Stomach (tissue), 9 donors: ENCODE measurements around the gene TPI1. TPM values are rescaled to one million over a fixed set of nuclear protein-coding genes. Genes with fewer than 3 reads are reported as not detected.
A peak's percentile ranks its signal among the peaks of the same experiment; 100 is the strongest.

Experiments
- DNase-seq, 2 donors: peaks; one replicate each; pipeline versions ENCODE4 v3.0.0 to v3.0.0-alpha.2; 2013 to 2019
- H3K27ac ChIP-seq, 5 donors: fragments of 200-600 bp in 4 of 5; sonication (generic) in 4 of 5; one replicate each; pipeline ENCODE4 v1.5.1; 2013 to 2019; ENCODE audit warnings: mild to moderate bottlenecking in 1 of 5, moderate library complexity in 1 of 5
- H3K27me3 ChIP-seq, 3 donors: fragments of 200-600 bp; sonication (generic); one replicate each; pipeline ENCODE4 v1.5.1; 2017 to 2019; ENCODE audit warnings: mixed run types in 1 of 3
- H3K36me3 ChIP-seq, 4 donors: fragments of 200-600 bp; sonication (generic); 1 replicate in 3 of 4; 2 replicates in 1 of 4; pipeline ENCODE4 v1.5.1; 2016 to 2019
- H3K4me1 ChIP-seq, 4 donors: fragments of 200-600 bp; sonication (generic); one replicate each; pipeline ENCODE4 v1.5.1; 2016 to 2019
- H3K4me3 ChIP-seq, 4 donors: fragments of 200-600 bp; sonication (generic) in 3 of 4; one replicate each; pipeline ENCODE4 v1.5.1; 2016 to 2019; ENCODE audit warnings: mild to moderate bottlenecking in 1 of 4
- H3K9me3 ChIP-seq, 4 donors: fragments of 200-600 bp; sonication (generic); one replicate each; pipeline ENCODE4 v1.5.1; 2016 to 2019
- EP300 ChIP-seq: sonication (generic); formaldehyde crosslinking; IDR thresholded peaks from one replicate; pipeline ENCODE4 v1.6.1; 2017; ENCODE audit warnings: antibody characterized with exemption
- POLR2A ChIP-seq, 4 donors: fragments of 450-650 bp; IDR thresholded peaks; one replicate each; pipeline ENCODE4 v1.6.1; 2016; ENCODE audit warnings: antibody characterized with exemption in 4 of 4, control low read depth in 2 of 4, mild to moderate bottlenecking in 1 of 4, moderate library complexity in 1 of 4
- POLR2AphosphoS5 ChIP-seq, 3 donors: sonication (generic); formaldehyde crosslinking; IDR thresholded peaks; one replicate each; pipeline ENCODE4 v1.6.1; 2016; ENCODE audit warnings: antibody characterized with exemption in 3 of 3
- WGBS, 5 donors: extraction: QIAGEN DNeasy Blood & Tissue Kit in 3 of 5; methylation state at CpG; one replicate each; pipeline versions ENCODE4 v1.1.5 to v1.1.7; 2013 to 2018; 5-methylcytosine and 5-hydroxymethylcytosine counted together
- intact Hi-C: fragments of 100-400 bp; cut with DNase I; formaldehyde crosslinking; loops from one replicate; pipeline ENCODE4 v1.15.1; 2023; ENCODE audit warnings: low total_unique reads
- polyA plus RNA-seq, 3 donors: library from polyadenylated mRNA; stranded (reverse); fragments of 200-250 nt; gene quantifications; one replicate each; pipeline ENCODE4 v1.2.3, GENCODE V29; 2013
- total RNA-seq, 5 donors: library from RNA; depleted of rRNA; stranded (reverse); fragments of >200 nt; gene quantifications; one replicate each; pipeline versions ENCODE4 v1.1.0 to v1.2.3, GENCODE V29; 2014 to 2016
- TF ChIP-seq, protein P1 (sequence below), 7 experiments: fragments of 450-650 bp in 4 of 7; fragments of 200-600 bp in 3 of 7; sonication (generic) in 3 of 7; IDR thresholded peaks; one replicate each; pipeline ENCODE4 v1.5.1; 2016 to 2019; ENCODE audit warnings: antibody characterized with exemption in 7 of 7, control low read depth in 2 of 7, mild to moderate bottlenecking in 1 of 7
- donor health status: healthy with polysubstance abuse.
- donor health status: Bipolar disorder and iron deficiency.
- donor health status: healthy.

Gene TPI1
- total and polyA plus RNA-seq, 8 donors: 131 to 526 (median 336) TPM

DNA sequence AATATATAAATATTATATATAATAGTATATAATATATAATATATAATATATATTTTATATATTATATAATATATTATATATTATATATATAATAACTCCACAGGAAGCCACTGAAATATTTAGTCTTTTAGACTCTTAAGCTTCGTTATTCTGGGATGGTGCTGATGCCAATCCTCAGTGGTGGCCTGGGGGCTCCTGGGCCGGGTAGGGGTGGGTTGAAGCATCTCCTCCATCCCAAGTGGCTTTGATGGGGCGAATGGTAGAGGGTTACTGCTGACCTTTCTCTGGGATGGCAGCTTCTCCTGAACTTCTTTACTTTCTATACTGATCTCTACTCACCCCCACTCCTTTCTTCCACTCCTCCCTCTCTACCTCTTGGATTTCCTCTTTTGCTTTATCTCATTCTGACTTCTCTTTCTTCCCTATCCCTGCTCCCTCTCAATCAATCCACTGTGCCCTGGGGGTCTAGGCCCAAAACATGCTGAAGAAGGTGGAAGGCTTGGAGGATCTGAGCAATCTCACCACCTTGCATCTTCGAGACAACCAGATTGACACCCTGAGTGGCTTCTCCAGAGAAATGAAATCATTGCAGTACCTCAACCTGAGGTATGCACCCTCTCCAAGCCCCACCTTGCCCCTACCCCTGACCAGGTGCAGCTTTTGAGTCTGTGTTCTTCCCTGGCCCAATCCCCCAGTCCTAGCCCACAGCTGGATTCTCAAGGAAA, 42.3 kb downstream of the TPI1 start:
- Histone ChIP-seq H3K4me3 (no peak overlapping the region), H3K4me1 (peaks cover 12 to 22% (median 19%) of the 10 kb centered on the region in 4 donors), H3K9me3 (no peaks in the 10 kb centered on the region), H3K27ac (no peak overlapping the region), H3K27me3 (peaks cover 0 to 20% (median 11%) of the 10 kb centered on the region in 3 donors), H3K36me3 (peaks cover 0 to 13% (median 12%) of the 10 kb centered on the region in 4 donors)
- TF ChIP-seq, protein P1, sequence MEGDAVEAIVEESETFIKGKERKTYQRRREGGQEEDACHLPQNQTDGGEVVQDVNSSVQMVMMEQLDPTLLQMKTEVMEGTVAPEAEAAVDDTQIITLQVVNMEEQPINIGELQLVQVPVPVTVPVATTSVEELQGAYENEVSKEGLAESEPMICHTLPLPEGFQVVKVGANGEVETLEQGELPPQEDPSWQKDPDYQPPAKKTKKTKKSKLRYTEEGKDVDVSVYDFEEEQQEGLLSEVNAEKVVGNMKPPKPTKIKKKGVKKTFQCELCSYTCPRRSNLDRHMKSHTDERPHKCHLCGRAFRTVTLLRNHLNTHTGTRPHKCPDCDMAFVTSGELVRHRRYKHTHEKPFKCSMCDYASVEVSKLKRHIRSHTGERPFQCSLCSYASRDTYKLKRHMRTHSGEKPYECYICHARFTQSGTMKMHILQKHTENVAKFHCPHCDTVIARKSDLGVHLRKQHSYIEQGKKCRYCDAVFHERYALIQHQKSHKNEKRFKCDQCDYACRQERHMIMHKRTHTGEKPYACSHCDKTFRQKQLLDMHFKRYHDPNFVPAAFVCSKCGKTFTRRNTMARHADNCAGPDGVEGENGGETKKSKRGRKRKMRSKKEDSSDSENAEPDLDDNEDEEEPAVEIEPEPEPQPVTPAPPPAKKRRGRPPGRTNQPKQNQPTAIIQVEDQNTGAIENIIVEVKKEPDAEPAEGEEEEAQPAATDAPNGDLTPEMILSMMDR (IDR thresholded peaks at IDR 0.05): no peak
- TF ChIP-seq POLR2A (IDR thresholded peaks at IDR 0.05) (no peak), EP300 (no peak), POLR2AphosphoS5 (IDR thresholded peaks at IDR 0.05) (no peak)
- WGBS, 5 donors: 87 to 95% (median 90%) methylated on average over 4 of the region's 4 CpGs
- DNase-seq: no peak
- intact Hi-C loops: no loop called here

DNA sequence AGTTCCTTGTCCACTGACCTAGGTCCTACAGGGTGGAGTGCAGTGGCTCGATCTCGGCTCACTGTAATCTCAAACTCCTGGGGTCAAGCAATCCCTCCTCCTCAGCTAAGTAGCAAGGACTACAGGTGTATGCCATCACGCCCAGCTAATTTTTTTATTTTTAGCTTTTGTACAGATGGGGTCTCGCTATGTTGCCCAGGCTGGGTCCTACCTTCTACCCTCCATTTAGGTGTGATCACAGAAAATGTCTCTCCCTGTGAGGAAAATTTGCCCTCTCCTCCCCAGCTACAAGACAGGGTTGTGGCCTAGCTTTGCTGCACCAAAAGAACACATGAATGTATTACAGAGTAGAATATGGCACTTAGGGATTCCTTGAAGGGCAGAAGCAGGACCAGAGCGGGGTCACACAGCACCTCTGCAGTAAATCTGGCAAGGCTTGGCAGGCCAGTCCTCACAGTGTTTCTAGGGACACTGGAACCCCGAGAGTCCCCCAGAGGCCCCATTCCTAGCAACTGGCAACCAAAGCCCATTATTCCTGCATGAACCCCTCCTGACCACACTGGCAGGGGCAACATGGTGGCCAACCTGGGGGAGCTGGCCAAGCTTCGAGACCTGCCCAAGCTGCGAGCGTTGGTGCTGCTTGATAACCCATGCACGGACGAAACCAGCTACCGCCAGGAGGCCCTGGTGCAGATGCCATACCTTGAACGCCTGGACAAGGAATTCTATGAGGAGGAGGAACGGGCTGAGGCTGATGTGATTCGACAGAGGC, 45.0 kb downstream of the TPI1 start:
- H3K27me3 ChIP-seq: peaks cover 0 to 32% (median 11%) of the 10 kb centered on the region in 3 donors
- no peak overlapping the region for H3K27ac ChIP-seq
- no peaks in the 10 kb centered on the region for H3K9me3 ChIP-seq
- WGBS, 5 donors: 78 to 89% (median 80%) methylated on average over 12 to 15 of the region's 15 CpGs
- intact Hi-C loops: no loop called here
- no peak for DNase-seq
- H3K36me3 ChIP-seq: peaks cover 0 to 13% (median 10%) of the 10 kb centered on the region in 4 donors
- peaks cover 18 to 30% (median 26%) of the 10 kb centered on the region in 4 donors for H3K4me1 ChIP-seq
- H3K4me3 ChIP-seq: no peak overlapping the region
- TF ChIP-seq, protein P1 (IDR thresholded peaks at IDR 0.05): no peak
- TF ChIP-seq POLR2A (IDR thresholded peaks at IDR 0.05): no peak
- TF ChIP-seq EP300: no peak
- TF ChIP-seq POLR2AphosphoS5 (IDR thresholded peaks at IDR 0.05): no peak

DNA sequence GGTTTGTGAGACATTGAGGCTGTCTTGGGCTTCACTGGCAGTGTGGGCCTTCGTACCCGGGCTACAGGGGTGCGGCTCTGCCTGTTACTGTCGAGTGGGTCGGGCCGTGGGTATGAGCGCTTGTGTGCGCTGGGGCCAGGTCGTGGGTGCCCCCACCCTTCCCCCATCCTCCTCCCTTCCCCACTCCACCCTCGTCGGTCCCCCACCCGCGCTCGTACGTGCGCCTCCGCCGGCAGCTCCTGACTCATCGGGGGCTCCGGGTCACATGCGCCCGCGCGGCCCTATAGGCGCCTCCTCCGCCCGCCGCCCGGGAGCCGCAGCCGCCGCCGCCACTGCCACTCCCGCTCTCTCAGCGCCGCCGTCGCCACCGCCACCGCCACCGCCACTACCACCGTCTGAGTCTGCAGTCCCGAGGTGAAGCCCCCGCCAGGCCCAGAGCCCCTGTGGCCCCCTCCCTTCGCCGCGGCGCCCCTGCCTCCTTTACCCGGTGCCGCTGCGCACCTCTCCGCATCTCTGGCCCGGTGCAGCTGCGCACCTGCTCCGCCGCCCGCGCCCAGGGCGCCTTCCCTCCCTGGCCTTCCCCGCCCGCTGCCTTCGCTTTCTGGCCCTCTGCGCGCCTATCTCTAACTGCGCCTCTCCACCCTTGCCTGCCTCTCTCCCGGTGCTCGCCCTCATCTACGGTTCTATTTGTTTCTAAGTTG, 47.1 kb downstream of the TPI1 start, which contains the start of gene ENO2:
Gene ENO2 (plus strand): TSS at position 335 of the 701 bp plus-strand sequence. CDS start 1,253 bp downstream, outside the sequence.
- intact Hi-C loops: no loop called here
- WGBS, 5 donors: 0 to 1% (median 0%) methylated on average over 27 to 68 of the region's 68 CpGs
- Histone ChIP-seq H3K4me3 (peak within 1 kb of the TSS; percentile 63 to 82 (median 78)), H3K4me1 (peaks cover 18 to 30% (median 26%) of the 10 kb centered on the region in 4 donors), H3K9me3 (no peaks in the 10 kb centered on the region), H3K36me3 (peaks cover 0 to 30% (median 22%) of the 10 kb centered on the region in 4 donors), H3K27me3 (peaks cover 0 to 32% (median 11%) of the 10 kb centered on the region in 3 donors), H3K27ac (peak within 1 kb of the TSS; percentile 62 to 88 (median 82))
- peak in 1 of 3 donors; percentile 37 for TF ChIP-seq POLR2AphosphoS5 (IDR thresholded peaks at IDR 0.05)
- TF ChIP-seq, protein P1 (IDR thresholded peaks at IDR 0.05): no peak
- DNase-seq: peak; percentile 68 to 92
